HG03045 (cell line): Measurements from ENCODE around the gene KCNIP1.
"Not testable (repeated sequence)": the region's sequence is repeated elsewhere in the genome, so short reads cannot be mapped to it uniquely, and the experiment has no call there.

Experiments used
- ATAC-seq: cut with Tn5 transposase; IDR thresholded peaks from one replicate; pipeline ENCODE4 v1.9.1; 2021; ENCODE audit warnings: mild to moderate bottlenecking, moderate library complexity; ENCODE audit not compliant: unreplicated experiment

Gene KCNIP1

GRCh38 chr5:170533383-170533782, 29.6 kb downstream of the KCNIP1 start:
- no peak for ATAC-seq

- no peak for ATAC-seq
Observed at GRCh38 chr5:170534177-170534576, 30.4 kb downstream of the KCNIP1 start.

GRCh38 chr5:170534941-170535340, 31.1 kb downstream of the KCNIP1 start:
- no peak for ATAC-seq

GRCh38 chr5:170536525-170536924, 32.7 kb downstream of the KCNIP1 start:
- no peak for ATAC-seq

GRCh38 chr5:170537451-170538095, 33.8 kb downstream of the KCNIP1 start:
- ATAC-seq, result no peak

GRCh38 chr5:170538096-170538465, 34.3 kb downstream of the KCNIP1 start:
- no peak for ATAC-seq

- ATAC-seq, result no peak
Observed at GRCh38 chr5:170538696-170539586, 35.1 kb downstream of the KCNIP1 start.

GRCh38 chr5:170540271-170540670, 36.5 kb downstream of the KCNIP1 start:
- ATAC-seq, result no peak

- ATAC-seq, result no peak
Observed at GRCh38 chr5:170541146-170541769, 37.4 kb downstream of the KCNIP1 start.

GRCh38 chr5:170542691-170543293, 39.0 kb downstream of the KCNIP1 start:
- ATAC-seq, result no peak

GRCh38 chr5:170545313-170545712, 41.5 kb downstream of the KCNIP1 start:
- no peak for ATAC-seq

GRCh38 chr5:170545811-170546210, 42.0 kb downstream of the KCNIP1 start:
- no peak for ATAC-seq

- no peak for ATAC-seq
Observed at GRCh38 chr5:170546282-170546681, 42.5 kb downstream of the KCNIP1 start.

- not testable (repeated sequence) for ATAC-seq
Observed at GRCh38 chr5:170550382-170550781, 46.6 kb downstream of the KCNIP1 start.

- no peak for ATAC-seq
Observed at GRCh38 chr5:170551076-170551475, 47.3 kb downstream of the KCNIP1 start.

GRCh38 chr5:170551622-170552021, 47.8 kb downstream of the KCNIP1 start:
- no peak for ATAC-seq

- ATAC-seq, result no peak
Observed at GRCh38 chr5:170552621-170553115, 48.8 kb downstream of the KCNIP1 start.

- ATAC-seq, result no peak
Observed at GRCh38 chr5:170553218-170553617, 49.4 kb downstream of the KCNIP1 start.

- no peak for ATAC-seq
Observed at GRCh38 chr5:170554521-170555267, 50.9 kb downstream of the KCNIP1 start.

GRCh38 chr5:170557314-170557713, 53.5 kb downstream of the KCNIP1 start:
- no peak for ATAC-seq

- ATAC-seq, result no peak
Observed at GRCh38 chr5:170559296-170559695, 55.5 kb downstream of the KCNIP1 start.
